ENCODE measurements around the gene MIS18BP1.
"Not testable (repeated sequence)": the region's sequence is repeated elsewhere in the genome, so short reads cannot be mapped to it uniquely, and the experiment has no call there.

MIS18BP1 gene

GRCh38 chr14:45246691-45247090 lies 6.3 kb downstream of the MIS18BP1 start:
- no peaks in the 10 kb centered on the region for H3K4me1 ChIP-seq (ENCODE audit: control insufficient read depth, insufficient read depth, low read length)
- H3K36me3 ChIP-seq (ENCODE audit: control insufficient read depth, insufficient read depth, low read length) = peaks cover 3% of the 10 kb centered on the region
- no peak overlapping the region for H3K4me3 ChIP-seq (ENCODE audit: insufficient read depth, low read depth, low read length)
- H3K9me3 ChIP-seq (ENCODE audit: control insufficient read depth, low read length) = no peaks in the 10 kb centered on the region
- WGBS, 2 experiments = no CpG with 5 or more reads among the region's 1 CpG
- H3K27me3 ChIP-seq (ENCODE audit: control insufficient read depth, insufficient read depth, low read length, poor library complexity, severe bottlenecking) = no peaks in the 10 kb centered on the region
- no peak overlapping the region for H3K27ac ChIP-seq (ENCODE audit: insufficient read depth, low read depth, low read length, poor library complexity, severe bottlenecking)

GRCh38 chr14:45246151-45246550 lies 6.9 kb downstream of the MIS18BP1 start:
- no peak overlapping the region for H3K27ac ChIP-seq (ENCODE audit: insufficient read depth, low read depth, low read length, poor library complexity, severe bottlenecking)
- H3K4me1 ChIP-seq (ENCODE audit: control insufficient read depth, insufficient read depth, low read length) = no peaks in the 10 kb centered on the region
- no peaks in the 10 kb centered on the region for H3K9me3 ChIP-seq (ENCODE audit: control insufficient read depth, low read length)
- no peak overlapping the region for H3K4me3 ChIP-seq (ENCODE audit: insufficient read depth, low read depth, low read length)
- 93 to 94% methylated on average over 3 of the region's 3 CpGs for WGBS, 2 experiments
- H3K36me3 ChIP-seq (ENCODE audit: control insufficient read depth, insufficient read depth, low read length) = peaks cover 3% of the 10 kb centered on the region
- no peaks in the 10 kb centered on the region for H3K27me3 ChIP-seq (ENCODE audit: control insufficient read depth, insufficient read depth, low read length, poor library complexity, severe bottlenecking)

GRCh38 chr14:45242706-45243105 lies 10.3 kb downstream of the MIS18BP1 start:
- no peak overlapping the region for H3K4me3 ChIP-seq (ENCODE audit: insufficient read depth, low read depth, low read length)
- WGBS, 2 experiments = 91 to 98% methylated on average over 2 of the region's 3 CpGs
- no peaks in the 10 kb centered on the region for H3K4me1 ChIP-seq (ENCODE audit: control insufficient read depth, insufficient read depth, low read length)
- peaks cover 3% of the 10 kb centered on the region for H3K36me3 ChIP-seq (ENCODE audit: control insufficient read depth, insufficient read depth, low read length)
- H3K27me3 ChIP-seq (ENCODE audit: control insufficient read depth, insufficient read depth, low read length, poor library complexity, severe bottlenecking) = no peaks in the 10 kb centered on the region
- H3K27ac ChIP-seq (ENCODE audit: insufficient read depth, low read depth, low read length, poor library complexity, severe bottlenecking) = no peak overlapping the region
- H3K9me3 ChIP-seq (ENCODE audit: control insufficient read depth, low read length) = no peaks in the 10 kb centered on the region

GRCh38 chr14:45238988-45239387 lies 14.0 kb downstream of the MIS18BP1 start:
- H3K4me3 ChIP-seq (ENCODE audit: insufficient read depth, low read depth, low read length) = no peak overlapping the region
- H3K27ac ChIP-seq (ENCODE audit: insufficient read depth, low read depth, low read length, poor library complexity, severe bottlenecking) = no peak overlapping the region
- H3K27me3 ChIP-seq (ENCODE audit: control insufficient read depth, insufficient read depth, low read length, poor library complexity, severe bottlenecking) = no peaks in the 10 kb centered on the region
- peaks cover 6% of the 10 kb centered on the region for H3K36me3 ChIP-seq (ENCODE audit: control insufficient read depth, insufficient read depth, low read length)
- WGBS, 2 experiments = 89% methylated on average over 1 of the region's 2 CpGs
- H3K4me1 ChIP-seq (ENCODE audit: control insufficient read depth, insufficient read depth, low read length) = no peaks in the 10 kb centered on the region
- no peaks in the 10 kb centered on the region for H3K9me3 ChIP-seq (ENCODE audit: control insufficient read depth, low read length)

GRCh38 chr14:45227566-45227965 lies 25.4 kb downstream of the MIS18BP1 start:
- Histone ChIP-seq H3K4me1 (ENCODE audit: control insufficient read depth, insufficient read depth, low read length) (no peaks in the 10 kb centered on the region), H3K27me3 (ENCODE audit: control insufficient read depth, insufficient read depth, low read length, poor library complexity, severe bottlenecking) (no peaks in the 10 kb centered on the region), H3K9me3 (ENCODE audit: control insufficient read depth, low read length) (no peaks in the 10 kb centered on the region), H3K27ac (ENCODE audit: insufficient read depth, low read depth, low read length, poor library complexity, severe bottlenecking) (no peak overlapping the region), H3K4me3 (ENCODE audit: insufficient read depth, low read depth, low read length) (no peak overlapping the region), H3K36me3 (ENCODE audit: control insufficient read depth, insufficient read depth, low read length) (peaks cover 6% of the 10 kb centered on the region)
- WGBS, 2 experiments = 88 to 96% methylated on average over 3 to 4 of the region's 4 CpGs

- no peak overlapping the region for H3K27ac ChIP-seq (ENCODE audit: insufficient read depth, low read depth, low read length, poor library complexity, severe bottlenecking)
- H3K36me3 ChIP-seq (ENCODE audit: control insufficient read depth, insufficient read depth, low read length) = peaks cover 8% of the 10 kb centered on the region
- 95 to 98% methylated on average over 3 of the region's 3 CpGs for WGBS, 2 experiments
- no peaks in the 10 kb centered on the region for H3K9me3 ChIP-seq (ENCODE audit: control insufficient read depth, low read length)
- H3K27me3 ChIP-seq (ENCODE audit: control insufficient read depth, insufficient read depth, low read length, poor library complexity, severe bottlenecking) = no peaks in the 10 kb centered on the region
- H3K4me3 ChIP-seq (ENCODE audit: insufficient read depth, low read depth, low read length) = no peak overlapping the region
- H3K4me1 ChIP-seq (ENCODE audit: control insufficient read depth, insufficient read depth, low read length) = no peaks in the 10 kb centered on the region
These were observed 30.3 kb downstream of the MIS18BP1 start for GRCh38 chr14:45222485-45223262.

GRCh38 chr14:45214341-45214740 lies 38.7 kb downstream of the MIS18BP1 start:
- not testable (repeated sequence) for H3K27me3 ChIP-seq (ENCODE audit: control insufficient read depth, insufficient read depth, low read length, poor library complexity, severe bottlenecking); H3K9me3 ChIP-seq (ENCODE audit: control insufficient read depth, low read length); H3K27ac ChIP-seq (ENCODE audit: insufficient read depth, low read depth, low read length, poor library complexity, severe bottlenecking); H3K4me1 ChIP-seq (ENCODE audit: control insufficient read depth, insufficient read depth, low read length); H3K4me3 ChIP-seq (ENCODE audit: insufficient read depth, low read depth, low read length)
- H3K36me3 ChIP-seq (ENCODE audit: control insufficient read depth, insufficient read depth, low read length) = peaks cover 25% of the 10 kb centered on the region
- 93 to 95% methylated on average over 6 of the region's 6 CpGs for WGBS, 2 experiments

GRCh38 chr14:45213716-45214115 lies 39.3 kb downstream of the MIS18BP1 start:
- not testable (repeated sequence) for H3K9me3 ChIP-seq (ENCODE audit: control insufficient read depth, low read length); H3K27me3 ChIP-seq (ENCODE audit: control insufficient read depth, insufficient read depth, low read length, poor library complexity, severe bottlenecking); H3K4me3 ChIP-seq (ENCODE audit: insufficient read depth, low read depth, low read length); H3K27ac ChIP-seq (ENCODE audit: insufficient read depth, low read depth, low read length, poor library complexity, severe bottlenecking); H3K4me1 ChIP-seq (ENCODE audit: control insufficient read depth, insufficient read depth, low read length)
- 92 to 100% methylated on average over 1 of the region's 1 CpG for WGBS, 2 experiments
- peaks cover 27% of the 10 kb centered on the region for H3K36me3 ChIP-seq (ENCODE audit: control insufficient read depth, insufficient read depth, low read length)

- 95% methylated on average over 2 to 3 of the region's 3 CpGs for WGBS, 2 experiments
- Histone ChIP-seq H3K36me3 (ENCODE audit: control insufficient read depth, insufficient read depth, low read length) (peaks cover 22% of the 10 kb centered on the region), H3K9me3 (ENCODE audit: control insufficient read depth, low read length) (no peaks in the 10 kb centered on the region), H3K27ac (ENCODE audit: insufficient read depth, low read depth, low read length, poor library complexity, severe bottlenecking) (no peak overlapping the region), H3K4me1 (ENCODE audit: control insufficient read depth, insufficient read depth, low read length) (no peaks in the 10 kb centered on the region), H3K4me3 (ENCODE audit: insufficient read depth, low read depth, low read length) (no peak overlapping the region), H3K27me3 (ENCODE audit: control insufficient read depth, insufficient read depth, low read length, poor library complexity, severe bottlenecking) (no peaks in the 10 kb centered on the region)
These were observed 40.8 kb downstream of the MIS18BP1 start for GRCh38 chr14:45212231-45212630.

- peaks cover 18% of the 10 kb centered on the region for H3K36me3 ChIP-seq (ENCODE audit: control insufficient read depth, insufficient read depth, low read length)
- 51 to 61% methylated on average over 1 of the region's 1 CpG for WGBS, 2 experiments
These were observed 41.7 kb downstream of the MIS18BP1 start for GRCh38 chr14:45211295-45211694.

More at GRCh38 chr14:45211295-45211694, 41.7 kb downstream of the MIS18BP1 start:
- Histone ChIP-seq H3K27me3 (ENCODE audit: control insufficient read depth, insufficient read depth, low read length, poor library complexity, severe bottlenecking) (no peaks in the 10 kb centered on the region), H3K27ac (ENCODE audit: insufficient read depth, low read depth, low read length, poor library complexity, severe bottlenecking) (no peak overlapping the region), H3K4me1 (ENCODE audit: control insufficient read depth, insufficient read depth, low read length) (no peaks in the 10 kb centered on the region), H3K4me3 (ENCODE audit: insufficient read depth, low read depth, low read length) (no peak overlapping the region), H3K9me3 (ENCODE audit: control insufficient read depth, low read length) (no peaks in the 10 kb centered on the region)

Measured in ectodermal cell (in vitro differentiated cells).